ENCODE measurements around the gene GPR68.
"Not testable (repeated sequence)": the region's sequence is repeated elsewhere in the genome, so short reads cannot be mapped to it uniquely, and the experiment has no call there.

GRCh38 chr14:91226360-91226759 is 18.1 kb downstream of the GPR68 start:
- not testable (repeated sequence) for TF ChIP-seq EZH2 (IDR thresholded peaks at IDR 0.05); POLR2AphosphoS5 (IDR thresholded peaks at IDR 0.05; ENCODE audit: borderline replicate concordance, low read depth, low read length); FOXP2 (optimal IDR thresholded peaks at IDR 0.05; ENCODE audit: control extremely low read depth, extremely low read length, insufficient read depth)
